ENCODE measurements around the gene ZNF391.
"Not testable (repeated sequence)": the region's sequence is repeated elsewhere in the genome, so short reads cannot be mapped to it uniquely, and the experiment has no call there.

ZNF391 gene

GRCh38 chr6:27422651-27423332, 34.2 kb downstream of the ZNF391 start:
- no peak for DNase-seq (ENCODE audit: low spot score)

GRCh38 chr6:27424851-27425250, 36.3 kb downstream of the ZNF391 start:
- DNase-seq (ENCODE audit: low spot score): not testable (repeated sequence)

- no peak for DNase-seq (ENCODE audit: low spot score)
These were observed 37.6 kb downstream of the ZNF391 start for GRCh38 chr6:27426045-27426620.

GRCh38 chr6:27428502-27428901, 39.9 kb downstream of the ZNF391 start:
- DNase-seq (ENCODE audit: low spot score): no peak

GRCh38 chr6:27428966-27429365, 40.4 kb downstream of the ZNF391 start:
- no peak for DNase-seq (ENCODE audit: low spot score)

GRCh38 chr6:27433714-27434113, 45.2 kb downstream of the ZNF391 start:
- DNase-seq (ENCODE audit: low spot score): no peak

- no peak for DNase-seq (ENCODE audit: low spot score)
These were observed 50.8 kb downstream of the ZNF391 start for GRCh38 chr6:27439371-27439770.

GRCh38 chr6:27441001-27441400, 52.4 kb downstream of the ZNF391 start:
- DNase-seq (ENCODE audit: low spot score): no peak

- DNase-seq (ENCODE audit: low spot score): no peak
These were observed 54.4 kb downstream of the ZNF391 start for GRCh38 chr6:27442932-27443331.

GRCh38 chr6:27448456-27448855, 59.9 kb downstream of the ZNF391 start:
- DNase-seq (ENCODE audit: low spot score): no peak

- no peak for DNase-seq (ENCODE audit: low spot score)
These were observed 63.3 kb downstream of the ZNF391 start for GRCh38 chr6:27451660-27452390.

- DNase-seq (ENCODE audit: low spot score): no peak
These were observed 63.9 kb downstream of the ZNF391 start for GRCh38 chr6:27452496-27452897.
